K562 (cell line): ENCODE data around the gene ATP5F1D. TPM values are rescaled to one million over a fixed set of nuclear protein-coding genes. Genes with fewer than 3 reads are reported as not detected.
A peak's percentile ranks its signal among the peaks of the same experiment; 100 is the strongest.

Experiments
- E2F5 ChIP-seq: sonication (generic); formaldehyde crosslinking; IDR thresholded peaks from 2 replicates; pipeline ENCODE4 v1.8.0; 2022; ENCODE audit warnings: mild to moderate bottlenecking, missing genetic modification reagents
- GTF2E2 ChIP-seq: fragments of 200-800 bp; sonication (Bioruptor generic); IDR thresholded peaks from 2 replicates; pipeline ENCODE4 v1.6.1; 2016; ENCODE audit warnings: missing genetic modification characterization, missing compliant biosample characterization
- MED1 ChIP-seq: sonication (generic); formaldehyde crosslinking; IDR thresholded peaks from 2 replicates; pipeline ENCODE4 v1.8.1; 2023; ENCODE audit warnings: missing genetic modification reagents, borderline replicate concordance
- NKRF ChIP-seq: fragments of 450-650 bp; IDR thresholded peaks from 2 replicates; pipeline ENCODE4 v1.6.1; 2016; ENCODE audit warnings: borderline replicate concordance
- RAD51 ChIP-seq: fragments of 450-650 bp; IDR thresholded peaks from 2 replicates; pipeline ENCODE4 v1.7.1; 2016; ENCODE audit warnings: low read depth, mild to moderate bottlenecking, borderline replicate concordance
- SMARCE1 ChIP-seq: fragments of 450-650 bp; IDR thresholded peaks from 2 replicates; pipeline ENCODE4 v1.7.1; 2016; ENCODE audit warnings: mild to moderate bottlenecking
- SRSF1 ChIP-seq: fragments of 200-400 bp; formaldehyde crosslinking; IDR thresholded peaks from 2 replicates; pipeline ENCODE4 v1.6.1; 2017; ENCODE audit warnings: mild to moderate bottlenecking, low read depth, low read length, moderate library complexity
- TCF7 ChIP-seq: sonication (generic); IDR thresholded peaks from 2 replicates; pipeline ENCODE4 v1.6.1; 2016; ENCODE audit warnings: antibody characterized with exemption, borderline replicate concordance
- ZFP91 ChIP-seq: sonication (generic); formaldehyde crosslinking; IDR thresholded peaks from 2 replicates; pipeline ENCODE4 v1.8.0; 2022; ENCODE audit warnings: mild to moderate bottlenecking, missing genetic modification reagents
- ZNF23 ChIP-seq: fragments of 250-450 bp; sonication (Bioruptor Pico); IDR thresholded peaks from 2 replicates; pipeline ENCODE4 v1.4.0; 2020; ENCODE audit warnings: mild to moderate bottlenecking
- ZSCAN32 ChIP-seq: fragments of 450-650 bp; formaldehyde crosslinking; IDR thresholded peaks from 2 replicates; pipeline ENCODE4 v1.4.0; 2020; ENCODE audit warnings: mild to moderate bottlenecking, moderate library complexity
- polyA plus RNA-seq, 8 experiments: library from polyadenylated mRNA; depleted of rRNA in 4 of 8; stranded (reverse) in 5 of 8; unstranded in 3 of 8; fragments of >200 nt; fragmentation: Nextera tagmentation in 2 of 8; fragmentation: Illumina TruSeq in 1 of 8; extraction: Ambion mirVana in 2 of 8; extraction: Trizol in 1 of 8; gene quantifications; 2 replicates each; pipeline versions ENCODE4 v1.2.1 to v1.2.3, GENCODE V29; 2011 to 2014; ENCODE audit warnings: inconsistent platforms in 1 of 8, missing spikeins in 1 of 8
- total RNA-seq, 7 experiments: library from RNA; depleted of rRNA in 6 of 7; stranded (reverse); fragments of >200 nt in 6 of 7; fragmentation: Illumina TruSeq in 2 of 7; extraction: Trizol in 2 of 7; gene quantifications; 2 replicates each; pipeline versions ENCODE4 v1.2.1 to v1.2.3, GENCODE V29; 2011 to 2021; ENCODE audit warnings: low replicate concordance in 1 of 7
- TF ChIP-seq, protein P1 (sequence below), 2 experiments: fragments of 450-650 bp; IDR thresholded peaks; 2 replicates each; pipeline ENCODE4 v1.6.1; 2016; ENCODE audit warnings: mild to moderate bottlenecking in 2 of 2, borderline replicate concordance in 1 of 2, low read depth in 1 of 2, moderate library complexity in 1 of 2
- TF ChIP-seq, protein P2 (sequence below): fragments of 250-450 bp; sonication (Bioruptor Pico); IDR thresholded peaks from 2 replicates; pipeline ENCODE4 v1.5.0; 2021

Gene ATP5F1D
- total and polyA plus RNA-seq, 9 of the 15 experiments (the other 6 are each of a cell fraction or from before 2014, with no cell fraction given): 3.9 to 409 (median 36.8) TPM

- TF ChIP-seq, protein P1, sequence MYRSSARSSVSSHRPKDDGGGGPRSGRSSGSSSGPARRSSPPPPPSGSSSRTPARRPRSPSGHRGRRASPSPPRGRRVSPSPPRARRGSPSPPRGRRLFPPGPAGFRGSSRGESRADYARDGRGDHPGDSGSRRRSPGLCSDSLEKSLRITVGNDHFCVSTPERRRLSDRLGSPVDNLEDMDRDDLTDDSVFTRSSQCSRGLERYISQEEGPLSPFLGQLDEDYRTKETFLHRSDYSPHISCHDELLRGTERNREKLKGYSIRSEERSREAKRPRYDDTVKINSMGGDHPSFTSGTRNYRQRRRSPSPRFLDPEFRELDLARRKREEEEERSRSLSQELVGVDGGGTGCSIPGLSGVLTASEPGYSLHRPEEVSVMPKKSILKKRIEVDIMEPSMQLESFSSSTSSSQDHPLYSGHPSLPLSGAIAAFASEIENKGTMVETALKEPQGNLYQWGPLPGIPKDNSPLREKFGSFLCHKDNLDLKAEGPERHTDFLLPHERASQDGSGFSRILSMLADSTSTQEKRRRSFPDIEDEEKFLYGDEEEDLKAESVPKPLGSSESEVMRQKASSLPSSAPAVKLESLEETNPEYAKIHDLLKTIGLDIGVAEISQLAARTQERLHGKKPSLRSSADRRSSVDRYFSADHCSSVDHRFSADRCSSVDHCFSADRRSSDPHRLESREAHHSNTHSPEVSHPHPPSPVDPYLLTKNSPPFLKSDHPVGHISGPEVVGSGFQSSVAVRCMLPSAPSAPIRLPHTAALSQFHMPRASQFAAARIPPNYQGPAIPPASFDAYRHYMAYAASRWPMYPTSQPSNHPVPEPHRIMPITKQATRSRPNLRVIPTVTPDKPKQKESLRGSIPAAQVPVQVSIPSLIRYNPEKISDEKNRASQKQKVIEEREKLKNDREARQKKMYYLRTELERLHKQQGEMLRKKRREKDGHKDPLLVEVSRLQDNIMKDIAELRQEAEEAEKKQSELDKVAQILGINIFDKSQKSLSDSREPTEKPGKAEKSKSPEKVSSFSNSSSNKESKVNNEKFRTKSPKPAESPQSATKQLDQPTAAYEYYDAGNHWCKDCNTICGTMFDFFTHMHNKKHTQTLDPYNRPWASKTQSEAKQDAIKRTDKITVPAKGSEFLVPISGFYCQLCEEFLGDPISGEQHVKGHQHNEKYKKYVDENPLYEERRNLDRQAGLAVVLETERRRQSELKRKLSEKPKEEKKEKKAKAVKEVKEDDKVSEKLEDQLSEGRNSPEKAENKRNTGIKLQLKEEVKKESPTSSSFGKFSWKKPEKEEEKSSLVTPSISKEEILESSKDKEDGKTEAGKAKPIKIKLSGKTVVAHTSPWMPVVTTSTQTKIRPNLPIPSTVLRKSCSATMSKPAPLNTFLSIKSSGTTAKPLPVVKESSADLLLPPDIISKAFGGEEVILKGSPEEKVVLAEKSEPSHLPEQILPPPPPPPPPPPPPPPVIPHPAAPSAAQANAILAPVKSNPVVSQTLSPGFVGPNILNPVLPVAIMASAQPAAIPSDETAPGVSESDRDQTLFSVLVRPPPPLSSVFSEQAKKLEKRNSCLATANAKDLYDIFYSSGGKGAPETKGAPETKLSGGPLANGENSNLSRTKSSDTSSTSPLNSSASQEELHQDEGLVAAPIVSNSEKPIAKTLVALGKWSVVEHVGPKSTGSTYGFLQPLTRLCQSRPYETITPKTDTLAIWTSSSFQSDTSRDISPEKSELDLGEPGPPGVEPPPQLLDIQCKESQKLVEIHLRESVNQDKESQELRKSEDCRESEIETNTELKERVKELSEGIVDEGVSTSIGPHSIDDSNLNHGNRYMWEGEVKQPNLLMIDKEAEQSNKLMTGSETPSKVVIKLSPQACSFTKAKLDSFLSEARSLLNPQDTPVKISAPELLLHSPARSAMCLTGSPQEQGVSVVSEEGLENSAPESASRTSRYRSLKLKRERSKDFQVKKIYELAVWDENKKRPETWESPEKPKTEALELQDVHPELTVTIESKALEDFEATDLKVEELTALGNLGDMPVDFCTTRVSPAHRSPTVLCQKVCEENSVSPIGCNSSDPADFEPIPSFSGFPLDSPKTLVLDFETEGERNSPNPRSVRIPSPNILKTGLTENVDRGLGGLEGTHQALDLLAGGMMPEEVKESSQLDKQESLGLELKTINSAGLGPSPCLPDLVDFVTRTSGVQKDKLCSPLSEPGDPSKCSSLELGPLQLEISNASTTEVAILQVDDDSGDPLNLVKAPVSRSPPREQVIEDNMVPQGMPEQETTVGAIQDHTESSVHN (IDR thresholded peaks at IDR 0.05; ENCODE audit: borderline replicate concordance in 1 of 2, low read depth in 1 of 2): no peak
- no peak; the same call in 1 of the 2 replicates for TF ChIP-seq ZSCAN32
- TF ChIP-seq GTF2E2 (tag): peak; percentile 92
- no peak for TF ChIP-seq ZNF23 (CRISPR knock-in tag)
- TF ChIP-seq MED1 (CRISPR knock-in tag): no peak
- no peak for TF ChIP-seq SRSF1
- TF ChIP-seq ZFP91: no peak
- no peak for TF ChIP-seq E2F5 (CRISPR knock-in tag)
- 0 out of 2 replicates have a peak, but pooled peaks have one; percentile 18 for TF ChIP-seq SMARCE1
- TF ChIP-seq RAD51: no peak
- TF ChIP-seq, protein P2, sequence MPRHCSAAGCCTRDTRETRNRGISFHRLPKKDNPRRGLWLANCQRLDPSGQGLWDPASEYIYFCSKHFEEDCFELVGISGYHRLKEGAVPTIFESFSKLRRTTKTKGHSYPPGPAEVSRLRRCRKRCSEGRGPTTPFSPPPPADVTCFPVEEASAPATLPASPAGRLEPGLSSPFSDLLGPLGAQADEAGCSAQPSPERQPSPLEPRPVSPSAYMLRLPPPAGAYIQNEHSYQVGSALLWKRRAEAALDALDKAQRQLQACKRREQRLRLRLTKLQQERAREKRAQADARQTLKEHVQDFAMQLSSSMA: no peak
- peak; percentile 81; the same call in 1 of the 2 replicates for TF ChIP-seq NKRF
- no peak for TF ChIP-seq TCF7
Observed at GRCh38 chr19:1269478-1270212, 28.1 kb downstream of the ATP5F1D start (continued).
